Glomerular visceral epithelial cell (primary cell): ENCODE measurements around the gene ACKR2.
"Not testable (repeated sequence)": the region's sequence is repeated elsewhere in the genome, so short reads cannot be mapped to it uniquely, and the experiment has no call there.

Experiments used
- DNase-seq: peaks from one replicate; pipeline ENCODE4 v3.0.0-alpha.2; 2016; ENCODE audit errors: extremely low spot score

ACKR2 gene

GRCh38 chr3:42855547-42856380 lies 46.5 kb downstream of the ACKR2 start:
- no peak for DNase-seq

GRCh38 chr3:42856544-42856943 lies 47.3 kb downstream of the ACKR2 start:
- no peak for DNase-seq

GRCh38 chr3:42864321-42864950 lies 55.2 kb downstream of the ACKR2 start:
- DNase-seq = no peak

GRCh38 chr3:42865256-42865655 lies 56.0 kb downstream of the ACKR2 start:
- DNase-seq = no peak

- DNase-seq = no peak
These were observed 57.9 kb downstream of the ACKR2 start for GRCh38 chr3:42867138-42867537.

- DNase-seq = no peak
These were observed 59.6 kb downstream of the ACKR2 start for GRCh38 chr3:42868841-42869240.

- no peak for DNase-seq
These were observed 62.4 kb downstream of the ACKR2 start for GRCh38 chr3:42871592-42872196.

- DNase-seq = no peak
These were observed 63.5 kb downstream of the ACKR2 start for GRCh38 chr3:42872718-42873117.

GRCh38 chr3:42873221-42873982 lies 64.2 kb downstream of the ACKR2 start:
- DNase-seq = no peak

- no peak for DNase-seq
These were observed 65.5 kb downstream of the ACKR2 start for GRCh38 chr3:42874749-42875148.

GRCh38 chr3:42875325-42876151 lies 66.3 kb downstream of the ACKR2 start, which contains the start of gene CYP8B1:
Gene CYP8B1 (minus strand): TSS chr3:42875879. CDS start chr3:42875816, 63 bp downstream.
- DNase-seq = no peak

- no peak for DNase-seq
These were observed 67.2 kb downstream of the ACKR2 start for GRCh38 chr3:42876401-42876800.

GRCh38 chr3:42876940-42877720 lies 67.9 kb downstream of the ACKR2 start:
- peak; percentile 27 for DNase-seq

- no peak for DNase-seq
These were observed 68.6 kb downstream of the ACKR2 start for GRCh38 chr3:42877881-42878280.

- no peak for DNase-seq
These were observed 70.9 kb downstream of the ACKR2 start for GRCh38 chr3:42880183-42880582.

GRCh38 chr3:42880601-42881451 lies 71.6 kb downstream of the ACKR2 start:
- peak; percentile 86 for DNase-seq

GRCh38 chr3:42883251-42883930 lies 74.1 kb downstream of the ACKR2 start:
- not testable (repeated sequence) for DNase-seq

- no peak for DNase-seq
These were observed 75.1 kb downstream of the ACKR2 start for GRCh38 chr3:42884324-42884723.
